ENCODE data around the gene RAB13. TPM values are rescaled to one million over a fixed set of nuclear protein-coding genes. Genes with fewer than 3 reads are reported as not detected.

RAB13 gene
- polyA plus RNA-seq, 1 experiment, result 250 TPM

DNA sequence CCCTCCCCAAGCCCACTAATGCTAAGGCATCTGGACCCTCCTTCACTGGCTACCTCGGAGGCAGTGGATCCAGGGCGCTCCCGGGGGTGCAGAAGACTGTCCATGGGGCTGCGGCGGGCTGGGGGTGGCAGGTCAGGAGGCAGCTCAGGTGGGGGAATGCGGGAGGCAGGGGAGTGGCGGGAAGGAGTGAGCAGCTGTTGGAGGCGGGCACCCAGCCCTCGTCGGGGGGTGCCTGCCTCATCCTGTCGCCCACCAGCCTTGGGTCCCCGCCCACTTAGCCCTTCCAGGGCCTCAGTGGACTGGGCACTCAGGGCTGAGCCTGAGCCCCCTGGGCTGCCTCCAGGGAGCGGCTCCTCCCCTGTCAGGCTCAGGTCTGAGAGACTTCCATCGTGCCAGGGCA lies 52.7 kb downstream of the RAB13 start:
- POLR2A ChIA-PET, result no interaction called here
- no peaks in the 10 kb centered on the region for H3K27me3 ChIP-seq (ENCODE audit: control insufficient read depth, insufficient read depth, low read length)
- TF ChIP-seq, protein P1, sequence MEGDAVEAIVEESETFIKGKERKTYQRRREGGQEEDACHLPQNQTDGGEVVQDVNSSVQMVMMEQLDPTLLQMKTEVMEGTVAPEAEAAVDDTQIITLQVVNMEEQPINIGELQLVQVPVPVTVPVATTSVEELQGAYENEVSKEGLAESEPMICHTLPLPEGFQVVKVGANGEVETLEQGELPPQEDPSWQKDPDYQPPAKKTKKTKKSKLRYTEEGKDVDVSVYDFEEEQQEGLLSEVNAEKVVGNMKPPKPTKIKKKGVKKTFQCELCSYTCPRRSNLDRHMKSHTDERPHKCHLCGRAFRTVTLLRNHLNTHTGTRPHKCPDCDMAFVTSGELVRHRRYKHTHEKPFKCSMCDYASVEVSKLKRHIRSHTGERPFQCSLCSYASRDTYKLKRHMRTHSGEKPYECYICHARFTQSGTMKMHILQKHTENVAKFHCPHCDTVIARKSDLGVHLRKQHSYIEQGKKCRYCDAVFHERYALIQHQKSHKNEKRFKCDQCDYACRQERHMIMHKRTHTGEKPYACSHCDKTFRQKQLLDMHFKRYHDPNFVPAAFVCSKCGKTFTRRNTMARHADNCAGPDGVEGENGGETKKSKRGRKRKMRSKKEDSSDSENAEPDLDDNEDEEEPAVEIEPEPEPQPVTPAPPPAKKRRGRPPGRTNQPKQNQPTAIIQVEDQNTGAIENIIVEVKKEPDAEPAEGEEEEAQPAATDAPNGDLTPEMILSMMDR (IDR thresholded peaks at IDR 0.05; ENCODE audit: low read depth, low read length), result no peak
- H3K4me3 ChIP-seq (ENCODE audit: low read depth, low read length), result no peak overlapping the region
- DNase-seq (ENCODE audit: low read depth, low spot score), result no peak
- CTCF ChIA-PET, result no interaction called here
- H3K9me3 ChIP-seq (ENCODE audit: control insufficient read depth, insufficient read depth, low read length), result no peaks in the 10 kb centered on the region
- no peak overlapping the region for H3K27ac ChIP-seq (ENCODE audit: low read depth, low read length)

DNA sequence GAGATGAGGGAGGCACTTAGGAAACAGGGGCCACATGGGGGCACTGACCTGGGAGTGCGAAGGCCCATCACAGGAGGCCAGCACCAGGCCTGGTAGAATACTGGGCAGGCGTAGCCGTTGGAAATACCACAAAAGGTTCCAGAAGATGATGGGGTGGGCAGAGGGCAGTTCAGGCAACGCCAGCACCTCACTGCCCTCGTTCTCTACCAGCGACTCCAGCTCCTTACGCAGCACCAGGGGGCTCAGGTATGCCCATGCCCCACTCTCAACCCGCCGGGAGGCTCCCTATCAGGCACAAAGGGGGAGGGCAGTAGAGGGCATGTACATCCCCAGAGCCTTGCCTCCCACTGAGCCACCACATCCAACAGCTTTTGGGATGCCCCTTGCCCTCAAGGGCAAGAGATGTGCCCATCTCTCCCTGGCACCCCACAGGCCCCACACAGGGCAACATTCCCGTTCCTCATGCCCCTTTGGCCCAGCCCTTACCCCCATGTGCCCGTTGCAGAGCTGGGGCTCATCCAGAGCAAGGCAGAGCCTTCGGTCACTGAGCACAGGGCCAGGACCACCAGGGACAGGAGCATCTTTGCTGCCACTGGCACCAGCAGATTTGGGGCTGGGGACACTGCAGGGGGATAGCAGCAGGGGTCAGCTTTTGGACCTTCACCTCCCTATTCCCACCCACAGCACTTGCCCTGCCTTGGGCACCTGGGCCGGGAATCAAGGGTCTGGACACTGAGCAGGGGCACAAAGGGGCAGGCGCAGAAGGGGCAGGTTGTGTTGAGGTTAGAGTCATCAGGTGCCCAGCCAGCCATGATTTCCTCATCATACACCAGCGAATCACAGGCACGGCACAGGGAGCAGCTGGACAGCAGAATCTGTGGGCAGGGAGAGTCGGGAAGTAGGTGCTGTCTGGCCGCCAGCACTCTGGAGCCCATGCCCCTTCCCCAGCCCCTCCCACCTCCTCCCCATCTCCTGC lies 53.7 kb downstream of the RAB13 start:
- no peak overlapping the region for H3K4me3 ChIP-seq (ENCODE audit: low read depth, low read length)
- POLR2A ChIA-PET, result no interaction called here
- CTCF ChIA-PET, result interaction anchor here (0.6 kb wide), 1 partner anchor 186 kb away, joined by 3 read pairs; no protein-coding TSS in a partner anchor

More for the DNA sequence above, 53.7 kb downstream of the RAB13 start:
- TF ChIP-seq, protein P1 (IDR thresholded peaks at IDR 0.05; ENCODE audit: low read depth, low read length), result no peak
- Histone ChIP-seq H3K9me3 (ENCODE audit: control insufficient read depth, insufficient read depth, low read length) (no peaks in the 10 kb centered on the region), H3K27ac (ENCODE audit: low read depth, low read length) (no peak overlapping the region), H3K27me3 (ENCODE audit: control insufficient read depth, insufficient read depth, low read length) (no peaks in the 10 kb centered on the region)
- DNase-seq (ENCODE audit: low read depth, low spot score), result no peak

Small RNA genes lying within 50 kb of the gene (small RNA-seq; reads per million reads assigned to genes)
- not detected for gene MIR6737 (ENCODE audit: insufficient read length, low read depth)

Other genes starting within 250 kb of the RAB13 start
- gene SLC27A3, start 210.9 kb downstream of the RAB13 start, polyA plus RNA-seq (2011; rRNA removed), result 9.9 and 14.3 TPM in 2 replicates
- 4.8 and 6.8 TPM in 2 replicates for gene GATAD2B, start 63.4 kb downstream of the RAB13 start, polyA plus RNA-seq (2011; rRNA removed)
- 10.3 and 13.3 TPM in 2 replicates for gene DENND4B, start 39.6 kb downstream of the RAB13 start, polyA plus RNA-seq (2011; rRNA removed)
- gene CRTC2, start 27.7 kb downstream of the RAB13 start, polyA plus RNA-seq (2011; rRNA removed), result 12.7 and 13.8 TPM in 2 replicates
- gene SLC39A1, start 22.8 kb downstream of the RAB13 start, polyA plus RNA-seq (2011; rRNA removed), result 84.0 and 98.6 TPM in 2 replicates
- gene CREB3L4, start 18.4 kb downstream of the RAB13 start, polyA plus RNA-seq (2011; rRNA removed), result 7.7 and 10.0 TPM in 2 replicates
- gene JTB, start 8.7 kb downstream of the RAB13 start, polyA plus RNA-seq (2011; rRNA removed), result 159 and 160 TPM in 2 replicates
- 6,731 and 8,507 TPM in 2 replicates for gene RPS27, start 4.4 kb upstream of the RAB13 start, polyA plus RNA-seq (2011; rRNA removed)
- gene NUP210L, start 168.7 kb upstream of the RAB13 start, polyA plus RNA-seq (2011; rRNA removed), result 0.01 TPM in 1 of 2 replicates, not detected in the other
- 397 and 565 TPM in 2 replicates for gene TPM3, start 205.8 kb upstream of the RAB13 start, polyA plus RNA-seq (2011; rRNA removed)
- not detected in 2 replicates for gene CFAP141, start 220.0 kb upstream of the RAB13 start, polyA plus RNA-seq (2011; rRNA removed)
- gene UBAP2L, start 234.6 kb upstream of the RAB13 start, polyA plus RNA-seq (2011; rRNA removed), result 173 and 177 TPM in 2 replicates

Measured in AG04450 (cell line).